K562 (cell line): ENCODE data around the gene C3orf80. TPM values are rescaled to one million over a fixed set of nuclear protein-coding genes. Genes with fewer than 3 reads are reported as not detected.

Experiments used
- ARID1B ChIP-seq: fragments of 450-650 bp; IDR thresholded peaks from 2 replicates; pipeline ENCODE4 v1.6.1; 2016; ENCODE audit warnings: antibody characterized with exemption, mild to moderate bottlenecking, inconsistent platforms
- CHD1 ChIP-seq: fragments of 200-600 bp; sonication (generic); IDR thresholded peaks from one replicate; pipeline ENCODE4 v1.6.1; 2012; ENCODE audit warnings: mild to moderate bottlenecking, moderate library complexity, low read length, inconsistent platforms
- ESRRB ChIP-seq: fragments of 250-450 bp; sonication (Bioruptor Pico); IDR thresholded peaks from 2 replicates; pipeline ENCODE4 v1.5.0; 2020; ENCODE audit warnings: mild to moderate bottlenecking, moderate library complexity, borderline replicate concordance
- HNRNPLL ChIP-seq: fragments of 200-400 bp; formaldehyde crosslinking; IDR thresholded peaks from 2 replicates; pipeline ENCODE4 v1.6.1; 2017; ENCODE audit warnings: low read length, low read depth, mild to moderate bottlenecking; ENCODE audit not compliant: poor library complexity, severe bottlenecking
- MCM2 ChIP-seq: fragments of 450-650 bp; IDR thresholded peaks from 2 replicates; pipeline ENCODE4 v1.6.1; 2017; ENCODE audit warnings: low read depth, mild to moderate bottlenecking
- MYC ChIP-seq, 2 experiments: fragments of 250-450 bp in 1 of 2; sonication (Bioruptor Pico) in 1 of 2; IDR thresholded peaks; 2 replicates each; pipeline versions ENCODE4 v1.5.1 to v1.6.1; 2012 to 2021; ENCODE audit warnings: low read depth in 2 of 2, borderline replicate concordance in 1 of 2, improper control_type of control experiment in 1 of 2, low read length in 1 of 2, mild to moderate bottlenecking in 1 of 2, moderate library complexity in 1 of 2
- NCOA6 ChIP-seq: fragments of 450-650 bp; IDR thresholded peaks from 2 replicates; pipeline ENCODE4 v1.6.1; 2017; ENCODE audit warnings: mild to moderate bottlenecking
- NFIC ChIP-seq: fragments of 450-650 bp; IDR thresholded peaks from 2 replicates; pipeline ENCODE4 v1.6.1; 2017; ENCODE audit warnings: mild to moderate bottlenecking, inconsistent platforms
- RFX1 ChIP-seq: fragments of 450-650 bp; IDR thresholded peaks from 2 replicates; pipeline ENCODE4 v1.6.1; 2016; ENCODE audit warnings: mild to moderate bottlenecking, moderate library complexity
- TEAD1 ChIP-seq, 2 experiments: fragments of 450-650 bp in 1 of 2; sonication (generic) in 1 of 2; formaldehyde crosslinking; IDR thresholded peaks; 2 replicates each; pipeline versions ENCODE4 v1.4.0 to v1.8.0; 2020 to 2022; ENCODE audit warnings: mild to moderate bottlenecking in 2 of 2, missing genetic modification reagents in 1 of 2
- TFAP4 ChIP-seq: sonication (generic); formaldehyde crosslinking; IDR thresholded peaks from 2 replicates; pipeline ENCODE4 v1.8.0; 2022; ENCODE audit warnings: missing genetic modification reagents, mild to moderate bottlenecking, moderate library complexity, borderline replicate concordance
- ZNF561 ChIP-seq: fragments of 450-650 bp; formaldehyde crosslinking; conservative IDR thresholded peaks from 2 replicates; pipeline ENCODE4 v1.4.0; 2020; ENCODE audit warnings: mild to moderate bottlenecking, moderate library complexity
- polyA plus RNA-seq, 8 experiments: library from polyadenylated mRNA; depleted of rRNA in 4 of 8; stranded (reverse) in 5 of 8; unstranded in 3 of 8; fragments of >200 nt; fragmentation: Nextera tagmentation in 2 of 8; fragmentation: Illumina TruSeq in 1 of 8; extraction: Ambion mirVana in 2 of 8; extraction: Trizol in 1 of 8; gene quantifications; 2 replicates each; pipeline versions ENCODE4 v1.2.1 to v1.2.3, GENCODE V29; 2011 to 2014; ENCODE audit warnings: inconsistent platforms in 1 of 8, missing spikeins in 1 of 8
- total RNA-seq, 7 experiments: library from RNA; depleted of rRNA in 6 of 7; stranded (reverse); fragments of >200 nt in 6 of 7; fragmentation: Illumina TruSeq in 2 of 7; extraction: Trizol in 2 of 7; gene quantifications; 2 replicates each; pipeline versions ENCODE4 v1.2.1 to v1.2.3, GENCODE V29; 2011 to 2021; ENCODE audit warnings: low replicate concordance in 1 of 7
- TF ChIP-seq, protein P1 (sequence below): sonication (generic); formaldehyde crosslinking; IDR thresholded peaks from 2 replicates; pipeline ENCODE4 v1.8.0; 2022; ENCODE audit warnings: mild to moderate bottlenecking, missing genetic modification reagents
- TF ChIP-seq, protein P2 (sequence below): fragments of 250-450 bp; sonication (Bioruptor Pico); IDR thresholded peaks from 2 replicates; pipeline ENCODE4 v1.8.0; 2022; ENCODE audit warnings: inconsistent platforms
- TF ChIP-seq, protein P3 (sequence below): fragments of 450-650 bp; IDR thresholded peaks from 2 replicates; pipeline ENCODE4 v1.6.1; 2014; ENCODE audit warnings: low read depth, mild to moderate bottlenecking, moderate library complexity, borderline replicate concordance
- TF ChIP-seq, protein P4 (sequence below): fragments of 450-650 bp; IDR thresholded peaks from 2 replicates; pipeline ENCODE4 v1.7.0; 2016; ENCODE audit warnings: borderline replicate concordance

Gene C3orf80
- total and polyA plus RNA-seq, 9 of the 15 experiments (the other 6 are each of a cell fraction or from before 2014, with no cell fraction given) = 0.03 to 0.75 (median 0.07) TPM

DNA sequence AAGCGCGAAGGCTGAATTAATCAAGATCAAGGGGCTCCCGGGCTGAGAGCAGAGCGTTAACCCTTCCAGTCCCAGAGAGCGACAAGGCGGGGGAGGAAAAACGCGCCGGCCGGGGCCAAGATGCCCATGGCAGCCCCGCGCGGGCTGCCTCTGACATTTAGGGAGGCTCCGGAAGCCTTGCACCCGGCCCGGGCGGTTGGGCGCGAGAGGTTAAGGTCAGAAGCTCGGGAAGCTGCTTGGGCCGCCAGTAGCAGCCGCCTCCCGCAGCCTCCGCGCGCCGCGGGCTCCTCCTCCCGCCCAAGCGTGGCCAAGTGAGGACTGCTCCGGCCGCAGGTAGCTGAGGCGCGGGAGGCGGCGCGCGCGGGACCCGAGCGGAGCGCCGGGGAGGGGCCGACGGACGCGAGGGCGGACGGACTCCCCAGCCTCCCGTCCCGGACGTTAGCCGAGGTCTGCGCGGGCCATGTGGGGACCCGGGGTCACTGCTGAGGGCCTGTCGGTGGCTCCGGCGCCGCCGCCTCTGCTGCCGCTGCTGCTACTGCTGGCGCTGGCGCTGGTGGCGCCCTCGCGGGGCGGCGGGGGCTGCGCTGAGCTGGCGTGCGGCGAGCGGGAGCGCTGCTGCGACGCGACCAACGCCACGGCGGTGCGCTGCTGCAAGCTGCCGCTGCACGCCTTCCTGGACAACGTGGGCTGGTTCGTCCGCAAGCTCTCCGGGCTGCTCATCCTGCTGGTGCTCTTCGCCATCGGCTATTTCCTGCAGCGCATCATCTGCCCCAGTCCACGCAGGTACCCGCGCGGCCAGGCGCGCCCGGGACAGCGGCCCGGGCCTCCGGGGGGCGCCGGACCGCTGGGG lies at the start of gene C3orf80 (continued):
- TF ChIP-seq, protein P1, sequence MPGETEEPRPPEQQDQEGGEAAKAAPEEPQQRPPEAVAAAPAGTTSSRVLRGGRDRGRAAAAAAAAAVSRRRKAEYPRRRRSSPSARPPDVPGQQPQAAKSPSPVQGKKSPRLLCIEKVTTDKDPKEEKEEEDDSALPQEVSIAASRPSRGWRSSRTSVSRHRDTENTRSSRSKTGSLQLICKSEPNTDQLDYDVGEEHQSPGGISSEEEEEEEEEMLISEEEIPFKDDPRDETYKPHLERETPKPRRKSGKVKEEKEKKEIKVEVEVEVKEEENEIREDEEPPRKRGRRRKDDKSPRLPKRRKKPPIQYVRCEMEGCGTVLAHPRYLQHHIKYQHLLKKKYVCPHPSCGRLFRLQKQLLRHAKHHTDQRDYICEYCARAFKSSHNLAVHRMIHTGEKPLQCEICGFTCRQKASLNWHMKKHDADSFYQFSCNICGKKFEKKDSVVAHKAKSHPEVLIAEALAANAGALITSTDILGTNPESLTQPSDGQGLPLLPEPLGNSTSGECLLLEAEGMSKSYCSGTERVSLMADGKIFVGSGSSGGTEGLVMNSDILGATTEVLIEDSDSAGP (CRISPR knock-in tag) = no peak
- TF ChIP-seq, protein P2, sequence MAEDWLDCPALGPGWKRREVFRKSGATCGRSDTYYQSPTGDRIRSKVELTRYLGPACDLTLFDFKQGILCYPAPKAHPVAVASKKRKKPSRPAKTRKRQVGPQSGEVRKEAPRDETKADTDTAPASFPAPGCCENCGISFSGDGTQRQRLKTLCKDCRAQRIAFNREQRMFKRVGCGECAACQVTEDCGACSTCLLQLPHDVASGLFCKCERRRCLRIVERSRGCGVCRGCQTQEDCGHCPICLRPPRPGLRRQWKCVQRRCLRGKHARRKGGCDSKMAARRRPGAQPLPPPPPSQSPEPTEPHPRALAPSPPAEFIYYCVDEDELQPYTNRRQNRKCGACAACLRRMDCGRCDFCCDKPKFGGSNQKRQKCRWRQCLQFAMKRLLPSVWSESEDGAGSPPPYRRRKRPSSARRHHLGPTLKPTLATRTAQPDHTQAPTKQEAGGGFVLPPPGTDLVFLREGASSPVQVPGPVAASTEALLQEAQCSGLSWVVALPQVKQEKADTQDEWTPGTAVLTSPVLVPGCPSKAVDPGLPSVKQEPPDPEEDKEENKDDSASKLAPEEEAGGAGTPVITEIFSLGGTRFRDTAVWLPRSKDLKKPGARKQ (CRISPR knock-in tag) = no peak
- peak in 1 of 2 experiments; percentile 63; a peak in 1 of 4 replicates for TF ChIP-seq TEAD1 (CRISPR knock-in tag; IDR thresholded peaks at IDR 0.05)
- TF ChIP-seq TFAP4 = peak; percentile 19; the same call in 1 of the 2 replicates
- TF ChIP-seq HNRNPLL = peak; percentile 69
- TF ChIP-seq NFIC = 0 out of 2 replicates have a peak, but pooled peaks have one; percentile 4
- TF ChIP-seq, protein P3, sequence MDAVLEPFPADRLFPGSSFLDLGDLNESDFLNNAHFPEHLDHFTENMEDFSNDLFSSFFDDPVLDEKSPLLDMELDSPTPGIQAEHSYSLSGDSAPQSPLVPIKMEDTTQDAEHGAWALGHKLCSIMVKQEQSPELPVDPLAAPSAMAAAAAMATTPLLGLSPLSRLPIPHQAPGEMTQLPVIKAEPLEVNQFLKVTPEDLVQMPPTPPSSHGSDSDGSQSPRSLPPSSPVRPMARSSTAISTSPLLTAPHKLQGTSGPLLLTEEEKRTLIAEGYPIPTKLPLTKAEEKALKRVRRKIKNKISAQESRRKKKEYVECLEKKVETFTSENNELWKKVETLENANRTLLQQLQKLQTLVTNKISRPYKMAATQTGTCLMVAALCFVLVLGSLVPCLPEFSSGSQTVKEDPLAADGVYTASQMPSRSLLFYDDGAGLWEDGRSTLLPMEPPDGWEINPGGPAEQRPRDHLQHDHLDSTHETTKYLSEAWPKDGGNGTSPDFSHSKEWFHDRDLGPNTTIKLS = peak; percentile 62; the same call in 1 of the 2 replicates
- no peak for TF ChIP-seq NCOA6
- peak; percentile 15; the same call in 1 of the 2 replicates for TF ChIP-seq ARID1B
- TF ChIP-seq MYC (IDR thresholded peaks at IDR 0.05; ENCODE audit: low read depth, low read length) = peak; percentile 64
- no peak for TF ChIP-seq MYC (CRISPR knock-in tag; IDR thresholded peaks at IDR 0.05; ENCODE audit: borderline replicate concordance, low read depth)
- no peak for TF ChIP-seq RFX1
- TF ChIP-seq MCM2 = no peak
- peak; percentile 40 for TF ChIP-seq CHD1
- TF ChIP-seq, protein P4, sequence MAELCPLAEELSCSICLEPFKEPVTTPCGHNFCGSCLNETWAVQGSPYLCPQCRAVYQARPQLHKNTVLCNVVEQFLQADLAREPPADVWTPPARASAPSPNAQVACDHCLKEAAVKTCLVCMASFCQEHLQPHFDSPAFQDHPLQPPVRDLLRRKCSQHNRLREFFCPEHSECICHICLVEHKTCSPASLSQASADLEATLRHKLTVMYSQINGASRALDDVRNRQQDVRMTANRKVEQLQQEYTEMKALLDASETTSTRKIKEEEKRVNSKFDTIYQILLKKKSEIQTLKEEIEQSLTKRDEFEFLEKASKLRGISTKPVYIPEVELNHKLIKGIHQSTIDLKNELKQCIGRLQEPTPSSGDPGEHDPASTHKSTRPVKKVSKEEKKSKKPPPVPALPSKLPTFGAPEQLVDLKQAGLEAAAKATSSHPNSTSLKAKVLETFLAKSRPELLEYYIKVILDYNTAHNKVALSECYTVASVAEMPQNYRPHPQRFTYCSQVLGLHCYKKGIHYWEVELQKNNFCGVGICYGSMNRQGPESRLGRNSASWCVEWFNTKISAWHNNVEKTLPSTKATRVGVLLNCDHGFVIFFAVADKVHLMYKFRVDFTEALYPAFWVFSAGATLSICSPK = no peak
- no peak for TF ChIP-seq ZNF561 (CRISPR knock-in tag)
- no peak for TF ChIP-seq ESRRB (CRISPR knock-in tag)
